ENCODE measurements around the gene AOPEP.

The AOPEP gene

DNA sequence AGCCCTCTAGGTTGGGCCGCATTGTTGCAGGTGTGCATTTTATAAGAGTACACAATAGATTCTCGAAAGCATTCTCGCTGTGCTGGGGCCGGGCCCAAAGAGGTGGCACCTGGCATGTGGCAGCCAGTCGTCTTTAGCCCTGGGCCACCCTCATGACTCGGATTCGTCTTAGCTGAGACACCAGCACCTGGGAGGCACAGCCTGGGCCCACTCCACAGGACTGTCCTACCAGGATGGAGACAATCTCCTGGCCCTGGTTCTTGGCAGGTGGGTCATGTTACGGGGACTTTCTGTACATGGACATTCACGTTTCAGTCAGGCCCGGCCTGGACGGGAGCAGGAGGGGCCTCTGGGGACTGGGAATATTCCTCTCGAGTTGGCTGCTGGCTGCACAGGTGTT, 378.5 kb downstream of the AOPEP start:
- Histone ChIP-seq H3K4me3 (no peak overlapping the region), H3K27ac (peak overlapping the region; percentile 51 to 81)
- TF ChIP-seq, protein P1, sequence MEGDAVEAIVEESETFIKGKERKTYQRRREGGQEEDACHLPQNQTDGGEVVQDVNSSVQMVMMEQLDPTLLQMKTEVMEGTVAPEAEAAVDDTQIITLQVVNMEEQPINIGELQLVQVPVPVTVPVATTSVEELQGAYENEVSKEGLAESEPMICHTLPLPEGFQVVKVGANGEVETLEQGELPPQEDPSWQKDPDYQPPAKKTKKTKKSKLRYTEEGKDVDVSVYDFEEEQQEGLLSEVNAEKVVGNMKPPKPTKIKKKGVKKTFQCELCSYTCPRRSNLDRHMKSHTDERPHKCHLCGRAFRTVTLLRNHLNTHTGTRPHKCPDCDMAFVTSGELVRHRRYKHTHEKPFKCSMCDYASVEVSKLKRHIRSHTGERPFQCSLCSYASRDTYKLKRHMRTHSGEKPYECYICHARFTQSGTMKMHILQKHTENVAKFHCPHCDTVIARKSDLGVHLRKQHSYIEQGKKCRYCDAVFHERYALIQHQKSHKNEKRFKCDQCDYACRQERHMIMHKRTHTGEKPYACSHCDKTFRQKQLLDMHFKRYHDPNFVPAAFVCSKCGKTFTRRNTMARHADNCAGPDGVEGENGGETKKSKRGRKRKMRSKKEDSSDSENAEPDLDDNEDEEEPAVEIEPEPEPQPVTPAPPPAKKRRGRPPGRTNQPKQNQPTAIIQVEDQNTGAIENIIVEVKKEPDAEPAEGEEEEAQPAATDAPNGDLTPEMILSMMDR (IDR thresholded peaks at IDR 0.05) = no peak
- DNase-seq (ENCODE audit: low spot score) = no peak

DNA sequence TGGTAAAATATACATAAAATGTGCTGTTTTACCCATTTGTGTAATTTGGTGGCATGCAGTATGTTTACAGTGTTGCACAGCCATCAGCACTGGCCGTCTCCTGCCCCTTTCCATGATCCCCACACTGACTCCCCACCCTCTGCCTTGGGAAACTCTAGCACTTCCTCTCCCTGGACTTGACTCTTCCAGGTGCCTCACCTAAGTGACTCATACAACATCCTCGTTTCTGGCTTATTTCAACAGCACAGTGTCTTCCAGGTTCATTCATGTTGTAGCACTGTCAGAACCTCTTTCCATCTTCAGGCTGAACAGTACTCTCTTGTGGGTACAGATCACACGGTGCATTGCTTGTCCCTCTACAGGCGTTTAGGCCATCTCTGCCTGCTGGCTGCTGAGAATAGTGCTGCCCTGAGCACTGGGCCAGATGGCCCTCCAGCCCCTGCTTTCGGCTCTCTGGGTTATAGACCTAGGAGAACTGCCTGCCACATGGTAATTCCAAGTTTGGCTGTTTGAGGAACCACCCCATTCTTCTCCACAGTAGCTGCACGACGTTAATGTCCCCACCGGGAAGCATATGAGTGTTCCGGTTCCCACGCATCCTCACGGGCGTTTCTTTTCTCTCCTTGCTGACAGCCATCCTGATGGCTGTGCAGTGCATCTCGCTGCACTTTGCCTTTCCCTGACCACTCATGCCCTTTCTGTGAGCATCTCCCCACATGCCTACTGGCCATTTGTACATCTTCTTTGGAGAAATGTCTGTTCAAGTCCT, 379.2 kb downstream of the AOPEP start:
- peak overlapping the region; percentile 53 to 81 for H3K27ac ChIP-seq
- no peak overlapping the region for H3K4me3 ChIP-seq
- no peak for DNase-seq (ENCODE audit: low spot score)
- TF ChIP-seq, protein P1 (IDR thresholded peaks at IDR 0.05) = no peak

DNA sequence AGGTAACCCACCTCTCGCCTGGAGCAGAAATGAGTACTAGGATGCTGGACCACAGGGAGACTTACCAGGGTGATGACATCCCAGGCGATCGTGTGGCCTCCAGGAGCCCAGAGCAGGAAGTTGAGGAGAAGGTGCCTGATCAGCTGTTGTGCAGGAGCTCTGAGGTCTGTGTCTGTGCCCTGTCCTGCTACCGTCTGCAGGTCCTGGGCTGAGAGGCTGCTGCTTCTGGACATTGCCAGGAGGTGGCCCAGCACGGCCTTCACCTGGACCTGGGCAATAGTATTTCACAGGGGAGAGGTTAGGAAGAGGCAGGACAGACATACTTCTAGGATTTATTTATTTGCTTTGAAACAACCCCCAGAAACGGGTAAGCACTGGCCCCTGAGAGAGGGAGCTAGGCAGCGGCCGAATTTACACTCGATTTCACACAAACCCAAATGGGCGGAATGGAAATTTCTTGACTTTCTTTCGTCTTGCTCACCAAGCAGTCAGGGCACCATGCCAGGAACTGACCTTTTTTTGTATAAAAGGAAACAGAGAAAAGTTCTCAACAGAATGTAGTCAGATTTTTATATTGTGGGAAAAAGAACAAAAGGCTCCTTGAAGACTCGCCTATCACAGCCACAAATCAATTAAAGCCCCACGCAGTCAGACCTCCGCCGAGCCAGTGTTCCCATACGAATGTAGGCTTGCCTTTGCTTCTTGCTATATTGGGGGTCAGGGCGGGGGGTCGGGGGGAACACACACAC, 380.7 kb downstream of the AOPEP start:
- TF ChIP-seq, protein P1 (IDR thresholded peaks at IDR 0.05) = no peak
- Histone ChIP-seq H3K4me3 (peak overlapping the region; percentile 51), H3K27ac (peak overlapping the region; percentile 41 to 91)
- DNase-seq (ENCODE audit: low spot score) = no peak

DNA sequence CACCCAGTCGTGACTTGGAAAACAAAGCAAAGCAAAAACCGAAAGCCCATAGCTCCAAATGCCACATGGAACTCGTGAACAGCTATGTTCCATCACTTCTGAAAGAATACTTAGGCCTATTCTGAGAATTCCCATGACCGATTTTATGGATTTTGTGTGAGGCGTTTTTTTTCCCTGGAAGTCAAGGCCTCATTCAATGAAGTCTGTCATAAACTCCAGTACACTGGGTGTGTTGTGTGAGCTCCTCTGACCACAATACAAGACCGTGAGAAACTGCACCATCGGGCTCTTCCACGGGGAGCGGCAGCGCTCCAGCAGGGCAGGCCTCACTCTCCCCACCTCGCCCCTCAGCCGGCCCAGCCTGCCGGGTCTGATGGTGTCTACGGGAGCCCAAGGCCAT, 381.5 kb downstream of the AOPEP start:
- no peak for DNase-seq (ENCODE audit: low spot score)
- peak overlapping the region; percentile 41 to 91 for H3K27ac ChIP-seq
- H3K4me3 ChIP-seq = no peak overlapping the region
- TF ChIP-seq, protein P1 (IDR thresholded peaks at IDR 0.05) = no peak

DNA sequence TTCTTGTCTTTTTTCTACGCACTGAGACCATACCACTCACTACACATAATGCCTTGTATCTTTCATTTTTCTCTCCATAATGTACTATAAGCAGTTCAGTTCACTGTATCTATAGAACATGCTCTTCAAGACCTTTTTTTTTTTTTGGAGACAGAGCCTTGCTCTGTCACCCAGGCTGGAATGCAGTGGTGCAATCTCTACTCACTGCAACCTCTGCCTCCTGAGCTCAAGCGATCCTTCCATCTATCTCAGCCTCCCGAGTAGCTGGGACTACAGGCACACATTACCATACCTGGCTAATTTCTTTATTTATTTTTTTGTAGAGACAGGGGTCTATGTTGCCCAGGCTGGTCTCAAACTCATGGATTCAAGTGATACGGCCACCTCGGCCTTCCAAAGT, 382.3 kb downstream of the AOPEP start:
- Histone ChIP-seq H3K4me3 (no peak overlapping the region), H3K27ac (peak overlapping the region; percentile 41 to 46)
- TF ChIP-seq, protein P1 (IDR thresholded peaks at IDR 0.05) = no peak
- DNase-seq (ENCODE audit: low spot score) = no peak

DNA sequence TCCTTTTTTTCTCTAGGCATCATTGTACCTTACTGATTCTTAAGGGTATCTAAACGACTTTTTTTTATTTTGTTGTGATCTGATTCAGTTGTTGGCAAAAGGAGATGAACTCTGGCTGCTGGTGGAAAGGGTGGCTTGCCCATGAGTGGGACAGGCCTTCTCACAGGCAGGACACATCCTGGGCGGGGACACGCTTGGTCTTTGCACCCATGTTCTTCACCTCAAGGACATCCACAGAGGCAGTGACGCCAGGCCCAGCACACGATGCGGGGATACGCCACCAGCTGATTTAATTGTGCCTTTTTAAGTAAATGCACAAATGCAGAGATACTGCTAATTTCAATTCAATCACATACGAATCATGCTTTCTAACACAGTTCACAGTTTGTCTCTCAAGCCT, 383.0 kb downstream of the AOPEP start:
- no peak overlapping the region for H3K4me3 ChIP-seq
- no peak for DNase-seq (ENCODE audit: low spot score)
- TF ChIP-seq, protein P1 (IDR thresholded peaks at IDR 0.05) = no peak
- H3K27ac ChIP-seq = peak overlapping the region in 1 of 2 donors; percentile 41

Measured in coronary artery (tissue), 2 donors.